Measurements from ENCODE around the gene LIN28B. TPM values are rescaled to one million over a fixed set of nuclear protein-coding genes. Genes with fewer than 3 reads are reported as not detected.

Gene LIN28B
- total and polyA plus RNA-seq, 4 donors, result 2.8 TPM; not detected in 3

DNA sequence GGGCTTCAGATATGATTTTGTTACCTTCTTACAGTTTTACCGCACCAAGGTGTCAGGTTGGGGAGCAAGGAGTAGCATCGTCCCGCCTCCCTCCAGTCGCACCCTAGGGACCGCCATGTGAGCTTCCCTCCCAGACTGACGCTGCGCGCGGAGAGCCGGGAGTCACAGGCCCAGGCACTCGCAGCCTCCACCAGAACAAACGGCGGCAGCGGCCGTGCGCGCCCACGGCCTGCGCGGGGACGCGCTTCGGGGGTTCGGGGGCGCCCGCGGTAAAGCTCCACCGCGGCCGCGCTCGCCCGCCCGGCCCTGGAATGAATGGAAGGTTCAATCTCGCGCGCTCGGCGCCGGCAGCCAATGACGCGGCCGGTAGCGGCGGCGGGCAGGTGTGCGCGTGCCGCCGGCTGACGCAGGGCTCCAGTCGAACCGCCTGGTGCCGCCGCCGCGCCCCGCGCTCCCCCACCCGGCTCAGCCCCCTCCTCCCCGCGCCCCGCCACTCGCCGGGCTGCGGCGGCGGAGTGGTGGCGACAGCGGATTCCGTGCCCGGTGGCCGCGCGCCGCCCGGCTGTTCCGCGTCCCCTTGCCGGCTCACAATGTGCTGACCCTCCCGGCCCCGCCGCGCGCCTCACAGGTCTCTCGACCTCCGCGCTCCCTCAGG, 16.5 kb upstream of the LIN28B start:
- Histone ChIP-seq H3K9ac (ENCODE audit: low read depth in 1 of 2, low read length in 2 of 2) (no peak overlapping the region), H3K27me3 (ENCODE audit: control insufficient read depth in 4 of 4, insufficient read depth in 4 of 4, low read length in 3 of 4) (peaks cover 0 to 20% (median 6%) of the 10 kb centered on the region in 4 donors), H3K4me1 (ENCODE audit: control insufficient read depth in 4 of 4, insufficient read depth in 4 of 4, low read length in 3 of 4) (peaks cover 6 to 11% (median 8%) of the 10 kb centered on the region in 4 donors), H3K36me3 (ENCODE audit: control insufficient read depth in 4 of 4, insufficient read depth in 3 of 4, low read depth in 1 of 4, low read length in 3 of 4) (no peaks in the 10 kb centered on the region), H3K9me3 (ENCODE audit: control insufficient read depth in 4 of 4, low read length in 3 of 4) (peaks cover 0 to 7% (median 3%) of the 10 kb centered on the region in 4 donors), H3K4me3 (ENCODE audit: low read depth in 1 of 3, low read length in 3 of 3) (peak overlapping the region in 1 of 3 donors; percentile 62), H3K27ac (ENCODE audit: low read depth in 1 of 2, low read length in 2 of 2) (no peak overlapping the region)
- no peak for DNase-seq (ENCODE audit: low spot score)
- TF ChIP-seq RXRA (IDR thresholded peaks at IDR 0.05) (no peak), SP1 (IDR thresholded peaks at IDR 0.05) (no peak), RAD21 (IDR thresholded peaks at IDR 0.05) (no peak), NR2F2 (IDR thresholded peaks at IDR 0.05) (no peak), TAF1 (conservative IDR thresholded peaks at IDR 0.05) (no peak), GABPA (IDR thresholded peaks at IDR 0.05 in 1 of 2, conservative IDR thresholded peaks at IDR 0.05 in 1 of 2) (no peak), HNF4G (IDR thresholded peaks at IDR 0.05) (no peak), FOXA1 (IDR thresholded peaks at IDR 0.05) (no peak), FOXA2 (IDR thresholded peaks at IDR 0.05) (no peak), JUND (IDR thresholded peaks at IDR 0.05) (no peak), EGR1 (IDR thresholded peaks at IDR 0.05; ENCODE audit: low read depth in 2 of 2) (no peak), HNF4A (conservative IDR thresholded peaks at IDR 0.05) (no peak), YY1 (IDR thresholded peaks at IDR 0.05) (no peak)
- TF ChIP-seq, protein P1, sequence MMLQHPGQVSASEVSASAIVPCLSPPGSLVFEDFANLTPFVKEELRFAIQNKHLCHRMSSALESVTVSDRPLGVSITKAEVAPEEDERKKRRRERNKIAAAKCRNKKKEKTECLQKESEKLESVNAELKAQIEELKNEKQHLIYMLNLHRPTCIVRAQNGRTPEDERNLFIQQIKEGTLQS (IDR thresholded peaks at IDR 0.05), result no peak
- TF ChIP-seq, protein P2, sequence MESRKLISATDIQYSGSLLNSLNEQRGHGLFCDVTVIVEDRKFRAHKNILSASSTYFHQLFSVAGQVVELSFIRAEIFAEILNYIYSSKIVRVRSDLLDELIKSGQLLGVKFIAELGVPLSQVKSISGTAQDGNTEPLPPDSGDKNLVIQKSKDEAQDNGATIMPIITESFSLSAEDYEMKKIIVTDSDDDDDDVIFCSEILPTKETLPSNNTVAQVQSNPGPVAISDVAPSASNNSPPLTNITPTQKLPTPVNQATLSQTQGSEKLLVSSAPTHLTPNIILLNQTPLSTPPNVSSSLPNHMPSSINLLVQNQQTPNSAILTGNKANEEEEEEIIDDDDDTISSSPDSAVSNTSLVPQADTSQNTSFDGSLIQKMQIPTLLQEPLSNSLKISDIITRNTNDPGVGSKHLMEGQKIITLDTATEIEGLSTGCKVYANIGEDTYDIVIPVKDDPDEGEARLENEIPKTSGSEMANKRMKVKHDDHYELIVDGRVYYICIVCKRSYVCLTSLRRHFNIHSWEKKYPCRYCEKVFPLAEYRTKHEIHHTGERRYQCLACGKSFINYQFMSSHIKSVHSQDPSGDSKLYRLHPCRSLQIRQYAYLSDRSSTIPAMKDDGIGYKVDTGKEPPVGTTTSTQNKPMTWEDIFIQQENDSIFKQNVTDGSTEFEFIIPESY (IDR thresholded peaks at IDR 0.05), result no peak
- TF ChIP-seq, protein P3, sequence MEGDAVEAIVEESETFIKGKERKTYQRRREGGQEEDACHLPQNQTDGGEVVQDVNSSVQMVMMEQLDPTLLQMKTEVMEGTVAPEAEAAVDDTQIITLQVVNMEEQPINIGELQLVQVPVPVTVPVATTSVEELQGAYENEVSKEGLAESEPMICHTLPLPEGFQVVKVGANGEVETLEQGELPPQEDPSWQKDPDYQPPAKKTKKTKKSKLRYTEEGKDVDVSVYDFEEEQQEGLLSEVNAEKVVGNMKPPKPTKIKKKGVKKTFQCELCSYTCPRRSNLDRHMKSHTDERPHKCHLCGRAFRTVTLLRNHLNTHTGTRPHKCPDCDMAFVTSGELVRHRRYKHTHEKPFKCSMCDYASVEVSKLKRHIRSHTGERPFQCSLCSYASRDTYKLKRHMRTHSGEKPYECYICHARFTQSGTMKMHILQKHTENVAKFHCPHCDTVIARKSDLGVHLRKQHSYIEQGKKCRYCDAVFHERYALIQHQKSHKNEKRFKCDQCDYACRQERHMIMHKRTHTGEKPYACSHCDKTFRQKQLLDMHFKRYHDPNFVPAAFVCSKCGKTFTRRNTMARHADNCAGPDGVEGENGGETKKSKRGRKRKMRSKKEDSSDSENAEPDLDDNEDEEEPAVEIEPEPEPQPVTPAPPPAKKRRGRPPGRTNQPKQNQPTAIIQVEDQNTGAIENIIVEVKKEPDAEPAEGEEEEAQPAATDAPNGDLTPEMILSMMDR (IDR thresholded peaks at IDR 0.05; ENCODE audit: low read depth, low read length, missing input control), result no peak
- TF ChIP-seq, protein P4, sequence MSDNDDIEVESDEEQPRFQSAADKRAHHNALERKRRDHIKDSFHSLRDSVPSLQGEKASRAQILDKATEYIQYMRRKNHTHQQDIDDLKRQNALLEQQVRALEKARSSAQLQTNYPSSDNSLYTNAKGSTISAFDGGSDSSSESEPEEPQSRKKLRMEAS (IDR thresholded peaks at IDR 0.05), result no peak
- WGBS, result 20% methylated on average over 88 of the region's 88 CpGs

DNA sequence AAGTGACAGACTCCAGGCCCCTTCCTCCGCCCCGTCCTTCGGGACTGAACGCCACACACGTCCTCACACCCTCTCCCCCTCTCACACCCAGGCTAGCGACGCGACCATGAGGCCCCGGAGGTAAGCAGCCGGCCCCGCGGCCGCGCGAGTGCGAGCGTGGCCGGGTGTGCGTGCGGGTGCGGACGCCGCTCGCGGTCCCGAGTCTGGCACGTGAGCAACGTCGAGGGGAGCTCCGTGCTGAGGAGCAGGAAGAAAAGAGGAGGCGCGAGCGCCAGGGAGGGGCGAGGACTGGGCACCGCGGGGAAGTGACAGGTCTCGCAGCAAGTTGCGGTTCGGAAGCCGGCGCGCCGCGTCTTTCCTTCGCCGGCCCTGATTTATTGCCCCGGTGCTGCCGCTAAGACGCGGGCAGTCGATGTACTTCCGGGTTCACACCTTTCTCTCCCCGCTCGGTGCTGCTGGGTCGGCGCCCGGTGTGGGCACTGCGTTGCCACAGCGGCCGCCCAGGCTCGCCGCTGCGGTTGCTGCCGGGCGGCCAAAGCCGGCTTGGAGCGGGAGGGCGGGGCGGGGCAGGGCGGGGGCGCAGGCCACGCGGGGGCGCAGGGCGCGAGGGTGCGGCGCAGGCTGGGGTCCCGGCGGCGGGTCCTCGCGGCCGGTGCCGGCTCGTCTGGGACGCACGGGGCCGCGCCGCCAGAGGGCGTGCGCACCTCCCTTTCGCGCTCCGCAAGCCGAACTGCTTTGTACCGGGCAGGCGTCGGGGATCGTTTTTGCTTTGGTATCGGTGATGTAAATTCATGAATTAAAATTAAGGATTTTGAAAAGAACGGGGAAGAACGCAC, 15.8 kb upstream of the LIN28B start:
- Histone ChIP-seq H3K4me1 (ENCODE audit: control insufficient read depth in 4 of 4, insufficient read depth in 4 of 4, low read length in 3 of 4) (peaks cover 6 to 11% (median 8%) of the 10 kb centered on the region in 4 donors), H3K27ac (ENCODE audit: low read depth in 1 of 2, low read length in 2 of 2) (no peak overlapping the region), H3K9me3 (ENCODE audit: control insufficient read depth in 4 of 4, low read length in 3 of 4) (peaks cover 0 to 7% (median 3%) of the 10 kb centered on the region in 4 donors), H3K4me3 (ENCODE audit: low read depth in 1 of 3, low read length in 3 of 3) (peak overlapping the region in 2 of 3 donors; percentile 36 to 62), H3K27me3 (ENCODE audit: control insufficient read depth in 4 of 4, insufficient read depth in 4 of 4, low read length in 3 of 4) (peaks cover 0 to 21% (median 6%) of the 10 kb centered on the region in 4 donors), H3K9ac (ENCODE audit: low read depth in 1 of 2, low read length in 2 of 2) (no peak overlapping the region), H3K36me3 (ENCODE audit: control insufficient read depth in 4 of 4, insufficient read depth in 3 of 4, low read depth in 1 of 4, low read length in 3 of 4) (no peaks in the 10 kb centered on the region)
- peak; percentile 69 for DNase-seq (ENCODE audit: low spot score)
- TF ChIP-seq, protein P3 (IDR thresholded peaks at IDR 0.05; ENCODE audit: low read depth, low read length, missing input control), result peak; percentile 29
- peak; percentile 7 to 50 for TF ChIP-seq RAD21 (IDR thresholded peaks at IDR 0.05)
- TF ChIP-seq GABPA (IDR thresholded peaks at IDR 0.05 in 1 of 2, conservative IDR thresholded peaks at IDR 0.05 in 1 of 2), result no peak
- WGBS, result 10% methylated on average over 104 of the region's 104 CpGs
